Measurements from ENCODE around the gene HOXB9. TPM values are rescaled to one million over a fixed set of nuclear protein-coding genes. Genes with fewer than 3 reads are reported as not detected.

Gene HOXB9
- total and polyA plus RNA-seq, 9 of the 15 experiments (the other 6 are each of a cell fraction or from before 2014, with no cell fraction given), result 3.1 to 196 (median 77.6) TPM

DNA sequence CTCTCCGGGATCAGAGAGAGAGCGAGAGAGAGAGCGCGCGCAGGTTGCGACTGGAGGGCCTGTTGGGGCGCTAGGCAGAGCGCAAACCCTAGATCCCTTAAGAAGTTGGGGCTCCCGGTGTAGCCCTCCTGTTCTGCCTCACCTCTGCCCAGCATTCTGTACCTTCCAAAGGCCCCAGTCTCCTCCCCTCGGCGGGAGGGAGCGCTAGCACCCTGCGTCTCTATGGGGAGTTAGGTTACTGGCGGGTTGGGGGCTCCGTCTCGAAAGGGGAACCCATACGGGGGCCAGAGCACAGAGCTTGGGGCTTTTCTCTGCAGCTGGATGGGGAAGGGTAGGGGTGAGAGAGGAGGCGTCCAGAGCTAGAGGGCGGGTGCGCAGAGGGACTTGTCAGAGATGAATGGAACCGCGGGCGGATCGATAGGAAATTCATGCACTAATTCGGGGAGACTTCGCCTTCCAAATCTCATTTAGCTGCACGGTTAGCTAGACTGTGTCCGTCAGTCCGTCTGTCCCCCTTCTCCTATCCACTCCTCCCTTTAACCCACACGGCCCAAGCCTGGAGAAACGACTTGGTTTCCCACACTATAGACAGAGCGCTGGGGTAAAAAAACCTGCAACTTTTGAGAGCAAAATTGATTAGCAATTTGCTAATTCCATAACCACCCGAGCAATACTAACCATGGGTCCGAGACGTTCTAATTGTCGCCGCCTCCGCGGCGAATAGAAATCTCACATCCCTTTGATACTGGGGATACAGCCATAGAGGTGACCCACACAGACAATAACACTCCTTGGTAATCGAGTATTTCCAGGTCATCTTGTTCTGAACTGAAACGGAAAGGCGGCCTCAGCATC lies 47.3 kb downstream of the HOXB9 start (continued):
- TF ChIP-seq, protein P1, sequence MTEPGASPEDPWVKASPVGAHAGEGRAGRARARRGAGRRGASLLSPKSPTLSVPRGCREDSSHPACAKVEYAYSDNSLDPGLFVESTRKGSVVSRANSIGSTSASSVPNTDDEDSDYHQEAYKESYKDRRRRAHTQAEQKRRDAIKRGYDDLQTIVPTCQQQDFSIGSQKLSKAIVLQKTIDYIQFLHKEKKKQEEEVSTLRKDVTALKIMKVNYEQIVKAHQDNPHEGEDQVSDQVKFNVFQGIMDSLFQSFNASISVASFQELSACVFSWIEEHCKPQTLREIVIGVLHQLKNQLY (CRISPR knock-in tag; conservative IDR thresholded peaks at IDR 0.05), result 0 out of 4 replicates have a peak, but pooled peaks of 1 of the 2 experiments have one; percentile 45
- TF ChIP-seq HMGN3 (IDR thresholded peaks at IDR 0.05; ENCODE audit: borderline replicate concordance, extremely low read depth, insufficient read length, low read depth, low read length) (no peak), TAF1 (IDR thresholded peaks at IDR 0.05; ENCODE audit: control insufficient read depth, extremely low read depth, insufficient read depth, low read length, severe bottlenecking) (peak; percentile 26), PURB (CRISPR knock-in tag; IDR thresholded peaks at IDR 0.05; ENCODE audit: low read depth) (peak; percentile 57; the same call in 1 of the 2 replicates), ZNF347 (CRISPR knock-in tag; IDR thresholded peaks at IDR 0.05; ENCODE audit: low read depth) (0 out of 2 replicates have a peak, but pooled peaks have one; percentile 49), KAT7 (CRISPR knock-in tag; IDR thresholded peaks at IDR 0.05; ENCODE audit: borderline replicate concordance) (0 out of 2 replicates have a peak, but pooled peaks have one; percentile 39), KDM5B (IDR thresholded peaks at IDR 0.05; ENCODE audit: insufficient replicate concordance, low read depth, low read length) (peak; percentile 34), ZFX (CRISPR knock-in tag; IDR thresholded peaks at IDR 0.05) (peak; percentile 67), RAD51 (IDR thresholded peaks at IDR 0.05; ENCODE audit: borderline replicate concordance, low read depth) (0 out of 2 replicates have a peak, but pooled peaks have one; percentile 8), ETV6 (IDR thresholded peaks at IDR 0.05; ENCODE audit: borderline replicate concordance in 1 of 2, low read depth in 2 of 2, low read length in 1 of 2) (no peak), ETV6 (CRISPR knock-in tag; IDR thresholded peaks at IDR 0.05; ENCODE audit: borderline replicate concordance) (no peak), RBBP5 (IDR thresholded peaks at IDR 0.05; ENCODE audit: borderline replicate concordance, insufficient read depth, low read length, poor library complexity, severe bottlenecking) (peak; percentile 72), SUPT5H (IDR thresholded peaks at IDR 0.05) (peak; percentile 38), YY1 (IDR thresholded peaks at IDR 0.05; ENCODE audit: borderline replicate concordance in 1 of 3, control insufficient read depth in 1 of 3, extremely low read depth in 1 of 3, insufficient read depth in 3 of 3, insufficient read length in 1 of 3, insufficient replicate concordance in 2 of 3, low read depth in 1 of 3, low read length in 2 of 3) (peak in 1 of 3 experiments; percentile 31), SPI1 (IDR thresholded peaks at IDR 0.05; ENCODE audit: borderline replicate concordance, low read depth, low read length) (peak; percentile 55), NR2C1 (IDR thresholded peaks at IDR 0.05) (peak; percentile 70; the same call in 1 of the 2 replicates), NR2C1 (tag; IDR thresholded peaks at IDR 0.05) (peak; percentile 73), CHD2 (IDR thresholded peaks at IDR 0.05; ENCODE audit: low read depth, low read length) (0 out of 2 replicates have a peak, but pooled peaks have one; percentile 12)
- TF ChIP-seq, protein P2, sequence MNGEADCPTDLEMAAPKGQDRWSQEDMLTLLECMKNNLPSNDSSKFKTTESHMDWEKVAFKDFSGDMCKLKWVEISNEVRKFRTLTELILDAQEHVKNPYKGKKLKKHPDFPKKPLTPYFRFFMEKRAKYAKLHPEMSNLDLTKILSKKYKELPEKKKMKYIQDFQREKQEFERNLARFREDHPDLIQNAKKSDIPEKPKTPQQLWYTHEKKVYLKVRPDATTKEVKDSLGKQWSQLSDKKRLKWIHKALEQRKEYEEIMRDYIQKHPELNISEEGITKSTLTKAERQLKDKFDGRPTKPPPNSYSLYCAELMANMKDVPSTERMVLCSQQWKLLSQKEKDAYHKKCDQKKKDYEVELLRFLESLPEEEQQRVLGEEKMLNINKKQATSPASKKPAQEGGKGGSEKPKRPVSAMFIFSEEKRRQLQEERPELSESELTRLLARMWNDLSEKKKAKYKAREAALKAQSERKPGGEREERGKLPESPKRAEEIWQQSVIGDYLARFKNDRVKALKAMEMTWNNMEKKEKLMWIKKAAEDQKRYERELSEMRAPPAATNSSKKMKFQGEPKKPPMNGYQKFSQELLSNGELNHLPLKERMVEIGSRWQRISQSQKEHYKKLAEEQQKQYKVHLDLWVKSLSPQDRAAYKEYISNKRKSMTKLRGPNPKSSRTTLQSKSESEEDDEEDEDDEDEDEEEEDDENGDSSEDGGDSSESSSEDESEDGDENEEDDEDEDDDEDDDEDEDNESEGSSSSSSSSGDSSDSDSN (IDR thresholded peaks at IDR 0.05; ENCODE audit: borderline replicate concordance in 1 of 2, low read depth in 2 of 2, low read length in 2 of 2), result peak in 1 of 2 experiments; percentile 32; a peak in 1 of 4 replicates
- TF ChIP-seq, protein P3, sequence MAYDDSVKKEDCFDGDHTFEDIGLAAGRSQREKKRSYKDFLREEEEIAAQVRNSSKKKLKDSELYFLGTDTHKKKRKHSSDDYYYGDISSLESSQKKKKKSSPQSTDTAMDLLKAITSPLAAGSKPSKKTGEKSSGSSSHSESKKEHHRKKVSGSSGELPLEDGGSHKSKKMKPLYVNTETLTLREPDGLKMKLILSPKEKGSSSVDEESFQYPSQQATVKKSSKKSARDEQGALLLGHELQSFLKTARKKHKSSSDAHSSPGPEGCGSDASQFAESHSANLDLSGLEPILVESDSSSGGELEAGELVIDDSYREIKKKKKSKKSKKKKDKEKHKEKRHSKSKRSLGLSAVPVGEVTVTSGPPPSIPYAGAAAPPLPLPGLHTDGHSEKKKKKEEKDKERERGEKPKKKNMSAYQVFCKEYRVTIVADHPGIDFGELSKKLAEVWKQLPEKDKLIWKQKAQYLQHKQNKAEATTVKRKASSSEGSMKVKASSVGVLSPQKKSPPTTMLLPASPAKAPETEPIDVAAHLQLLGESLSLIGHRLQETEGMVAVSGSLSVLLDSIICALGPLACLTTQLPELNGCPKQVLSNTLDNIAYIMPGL (CRISPR knock-in tag; IDR thresholded peaks at IDR 0.05), result 0 out of 2 replicates have a peak, but pooled peaks have one; percentile 40

Measured in K562 (cell line).